Ishikawa (cell line): ENCODE results near the gene ARSD.

Experiments
- CEBPB ChIP-seq: IDR thresholded peaks from 2 replicates; pipeline ENCODE4 v1.6.1; 2012
- CREB1 ChIP-seq: IDR thresholded peaks from 2 replicates; pipeline ENCODE4 v1.6.1; 2012; ENCODE audit warnings: low read depth
- EGR1 ChIP-seq: IDR thresholded peaks from 2 replicates; pipeline ENCODE4 v1.6.1; 2012
- EP300 ChIP-seq: IDR thresholded peaks from 2 replicates; pipeline ENCODE4 v1.6.1; 2012; ENCODE audit warnings: borderline replicate concordance
- FOXM1 ChIP-seq: IDR thresholded peaks from 2 replicates; pipeline ENCODE4 v1.6.1; 2012; ENCODE audit warnings: low read depth, borderline replicate concordance
- MAX ChIP-seq: IDR thresholded peaks from 2 replicates; pipeline ENCODE4 v1.6.1; 2012
- NFIC ChIP-seq: IDR thresholded peaks from 2 replicates; pipeline ENCODE4 v1.6.1; 2012
- RAD21 ChIP-seq: IDR thresholded peaks from 2 replicates; pipeline ENCODE4 v1.6.1; 2012; ENCODE audit warnings: low read depth
- REST ChIP-seq: IDR thresholded peaks from 2 replicates; pipeline ENCODE4 v1.6.1; 2012; ENCODE audit warnings: low read depth, mild to moderate bottlenecking
- TAF1 ChIP-seq: IDR thresholded peaks from 2 replicates; pipeline ENCODE4 v1.6.1; 2012; ENCODE audit warnings: low read depth, mild to moderate bottlenecking
- TCF12 ChIP-seq: IDR thresholded peaks from 2 replicates; pipeline ENCODE4 v1.6.1; 2012; ENCODE audit warnings: low read depth
- TEAD4 ChIP-seq: IDR thresholded peaks from 2 replicates; pipeline ENCODE4 v1.6.1; 2012
- USF1 ChIP-seq: IDR thresholded peaks from 2 replicates; pipeline ENCODE4 v1.6.1; 2012
- YY1 ChIP-seq: IDR thresholded peaks from 2 replicates; pipeline ENCODE4 v1.6.1; 2012; ENCODE audit warnings: low read depth
- ZBTB7A ChIP-seq: IDR thresholded peaks from 2 replicates; pipeline ENCODE4 v1.6.1; 2012; ENCODE audit warnings: low read depth

Gene ARSD

GRCh38 chrX:2931155-2931554, 2.0 kb upstream of the ARSD start:
- TF ChIP-seq CEBPB (no peak), TEAD4 (no peak), USF1 (no peak), RAD21 (no peak), MAX (no peak), NFIC (no peak), EP300 (no peak)

- TF ChIP-seq TAF1: no peak
- TF ChIP-seq RAD21: no peak
These were observed 952 bp downstream of the ARSD start for GRCh38 chrX:2928191-2928582.

GRCh38 chrX:2926664-2927275, 2.4 kb downstream of the ARSD start:
- TF ChIP-seq EP300 (no peak), TAF1 (no peak), TCF12 (no peak), YY1 (no peak), CEBPB (no peak), ZBTB7A (no peak), USF1 (no peak), EGR1 (no peak), NFIC (no peak)

- no peak for TF ChIP-seq ZBTB7A
- TF ChIP-seq MAX: no peak
These were observed 5.0 kb downstream of the ARSD start for GRCh38 chrX:2924151-2924550.

- TF ChIP-seq YY1 (no peak), NFIC (no peak), RAD21 (no peak), TEAD4 (no peak), CREB1 (no peak), ZBTB7A (no peak), EP300 (no peak), CEBPB (no peak), TAF1 (no peak), REST (no peak), TCF12 (no peak), MAX (no peak), EGR1 (no peak), USF1 (no peak)
These were observed 7.4 kb downstream of the ARSD start for GRCh38 chrX:2921750-2922149.

GRCh38 chrX:2921193-2921592, 7.9 kb downstream of the ARSD start:
- TF ChIP-seq TEAD4 (no peak), MAX (no peak), TCF12 (no peak), TAF1 (no peak), YY1 (no peak), CEBPB (no peak), ZBTB7A (no peak), FOXM1 (no peak), REST (no peak), CREB1 (no peak), RAD21 (no peak), NFIC (no peak), EGR1 (no peak), EP300 (no peak), USF1 (no peak)
